ENCODE measurements around the gene LEF1.
"Not testable (repeated sequence)": the region's sequence is repeated elsewhere in the genome, so short reads cannot be mapped to it uniquely, and the experiment has no call there.

LEF1 gene

GRCh38 chr4:108033348-108033747 lies 135.4 kb downstream of the LEF1 start:
- Mint-ChIP-seq H3K36me3 (peaks cover 46% of the 10 kb centered on the region), H3K4me1 (peaks cover 92% of the 10 kb centered on the region), H3K27ac (no peak overlapping the region), H3K27me3 (no peaks in the 10 kb centered on the region), H3K4me3 (no peak overlapping the region), H3K9me3 (peaks cover 4% of the 10 kb centered on the region)
- CTCF ChIA-PET = interaction anchor here (1.2 to 4.3 kb wide), 6 partner anchors 12 to 539 kb away, joined by 3 to 18 read pairs (median 4); no protein-coding TSS in a partner anchor
- no peak for DNase-seq

GRCh38 chr4:108031427-108032083 lies 137.2 kb downstream of the LEF1 start:
- H3K4me1 Mint-ChIP-seq = peaks cover 85% of the 10 kb centered on the region
- H3K36me3 Mint-ChIP-seq = peaks cover 57% of the 10 kb centered on the region
- CTCF ChIA-PET = interaction anchor here (0.6 to 5.5 kb wide), 20 partner anchors 12 to 540 kb away, joined by 3 to 55 read pairs (median 8); no protein-coding TSS in a partner anchor
- no peak overlapping the region for H3K4me3 Mint-ChIP-seq
- no peaks in the 10 kb centered on the region for H3K27me3 Mint-ChIP-seq
- H3K9me3 Mint-ChIP-seq = peaks cover 4% of the 10 kb centered on the region
- no peak overlapping the region for H3K27ac Mint-ChIP-seq
- no peak for DNase-seq

GRCh38 chr4:108030332-108030731 lies 138.4 kb downstream of the LEF1 start:
- H3K4me3 Mint-ChIP-seq = no peak overlapping the region
- peak; percentile 86 for DNase-seq
- peaks cover 4% of the 10 kb centered on the region for H3K9me3 Mint-ChIP-seq
- CTCF ChIA-PET = interaction anchor here (0.7 to 5.5 kb wide), 46 partner anchors 10 to 607 kb away, joined by 3 to 55 read pairs (median 5); no protein-coding TSS in a partner anchor
- H3K4me1 Mint-ChIP-seq = peaks cover 77% of the 10 kb centered on the region
- H3K27me3 Mint-ChIP-seq = no peaks in the 10 kb centered on the region
- peak overlapping the region; percentile 83 for H3K27ac Mint-ChIP-seq
- peaks cover 58% of the 10 kb centered on the region for H3K36me3 Mint-ChIP-seq

DNA sequence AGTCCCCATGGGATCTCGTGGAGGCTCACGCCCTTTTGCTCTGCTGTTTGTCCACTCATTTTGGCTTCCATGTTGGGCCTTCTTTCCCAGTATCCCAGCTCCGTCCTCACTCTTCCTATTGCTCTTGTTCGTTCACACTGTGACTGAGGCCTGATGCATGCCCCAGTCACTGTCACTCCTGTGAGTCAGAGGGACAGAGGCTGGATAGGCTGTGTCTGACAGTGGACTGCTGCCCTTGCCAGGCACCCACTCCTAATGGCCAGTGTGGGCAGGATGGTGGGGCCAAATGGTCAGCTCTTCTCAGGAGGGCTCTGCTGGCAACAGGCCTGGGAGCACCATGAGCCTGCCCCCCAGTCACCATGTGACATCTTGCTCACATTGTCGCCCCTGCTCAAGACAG lies 139.0 kb downstream of the LEF1 start:
- CTCF ChIA-PET = interaction anchor here (0.8 to 5.5 kb wide), 43 partner anchors 10 to 608 kb away, joined by 3 to 55 read pairs (median 6); no protein-coding TSS in a partner anchor
- H3K4me3 Mint-ChIP-seq = no peak overlapping the region
- H3K27ac Mint-ChIP-seq = peak overlapping the region; percentile 83
- no peak for DNase-seq
- peaks cover 58% of the 10 kb centered on the region for H3K36me3 Mint-ChIP-seq
- peaks cover 4% of the 10 kb centered on the region for H3K9me3 Mint-ChIP-seq
- H3K27me3 Mint-ChIP-seq = no peaks in the 10 kb centered on the region
- peaks cover 71% of the 10 kb centered on the region for H3K4me1 Mint-ChIP-seq

GRCh38 chr4:108029016-108029720 lies 139.6 kb downstream of the LEF1 start:
- H3K4me3 Mint-ChIP-seq = peak overlapping the region; percentile 6
- H3K36me3 Mint-ChIP-seq = peaks cover 58% of the 10 kb centered on the region
- CTCF ChIA-PET = interaction anchor here (1.0 to 5.5 kb wide), 19 partner anchors 9 to 553 kb away, joined by 3 to 55 read pairs (median 8); no protein-coding TSS in a partner anchor
- peaks cover 65% of the 10 kb centered on the region for H3K4me1 Mint-ChIP-seq
- peak overlapping the region; percentile 83 for H3K27ac Mint-ChIP-seq
- H3K9me3 Mint-ChIP-seq = peaks cover 4% of the 10 kb centered on the region
- DNase-seq = peak; percentile 68
- no peaks in the 10 kb centered on the region for H3K27me3 Mint-ChIP-seq

- Mint-ChIP-seq H3K4me1 (peaks cover 33% of the 10 kb centered on the region), H3K9me3 (no peaks in the 10 kb centered on the region), H3K36me3 (peaks cover 55% of the 10 kb centered on the region), H3K27ac (no peak overlapping the region), H3K27me3 (no peaks in the 10 kb centered on the region), H3K4me3 (no peak overlapping the region)
- DNase-seq = no peak
- CTCF ChIA-PET = interaction anchor here (0.9 kb wide), 1 partner anchor 547 kb away, joined by 3 read pairs; no protein-coding TSS in a partner anchor
Observed at GRCh38 chr4:108024878-108025165, 143.9 kb downstream of the LEF1 start.

GRCh38 chr4:108024085-108024877 lies 144.5 kb downstream of the LEF1 start:
- peaks cover 59% of the 10 kb centered on the region for H3K36me3 Mint-ChIP-seq
- no peaks in the 10 kb centered on the region for H3K27me3 Mint-ChIP-seq
- CTCF ChIA-PET = no interaction called here
- no peak for DNase-seq
- H3K9me3 Mint-ChIP-seq = no peaks in the 10 kb centered on the region
- peaks cover 32% of the 10 kb centered on the region for H3K4me1 Mint-ChIP-seq
- no peak overlapping the region for H3K27ac Mint-ChIP-seq
- H3K4me3 Mint-ChIP-seq = no peak overlapping the region

- H3K36me3 Mint-ChIP-seq = peaks cover 42% of the 10 kb centered on the region
- no peak for DNase-seq
- H3K9me3 Mint-ChIP-seq = no peaks in the 10 kb centered on the region
- H3K27me3 Mint-ChIP-seq = no peaks in the 10 kb centered on the region
- H3K4me1 Mint-ChIP-seq = peaks cover 21% of the 10 kb centered on the region
- H3K4me3 Mint-ChIP-seq = no peak overlapping the region
- CTCF ChIA-PET = interaction anchor here (0.7 to 3.7 kb wide), 22 partner anchors 10 to 813 kb away, joined by 3 to 50 read pairs (median 4); no protein-coding TSS in a partner anchor
- H3K27ac Mint-ChIP-seq = no peak overlapping the region
Observed at GRCh38 chr4:108018884-108019187, 149.9 kb downstream of the LEF1 start.

- H3K4me3 Mint-ChIP-seq = no peak overlapping the region
- H3K27me3 Mint-ChIP-seq = no peaks in the 10 kb centered on the region
- peaks cover 23% of the 10 kb centered on the region for H3K4me1 Mint-ChIP-seq
- DNase-seq = peak; percentile 91
- H3K36me3 Mint-ChIP-seq = peaks cover 39% of the 10 kb centered on the region
- peak overlapping the region; percentile 66 for H3K27ac Mint-ChIP-seq
- H3K9me3 Mint-ChIP-seq = no peaks in the 10 kb centered on the region
- CTCF ChIA-PET = interaction anchor here (0.5 to 3.7 kb wide), 23 partner anchors 11 to 814 kb away, joined by 3 to 50 read pairs (median 4); no protein-coding TSS in a partner anchor
Observed at GRCh38 chr4:108018040-108018883, 150.5 kb downstream of the LEF1 start.

DNA sequence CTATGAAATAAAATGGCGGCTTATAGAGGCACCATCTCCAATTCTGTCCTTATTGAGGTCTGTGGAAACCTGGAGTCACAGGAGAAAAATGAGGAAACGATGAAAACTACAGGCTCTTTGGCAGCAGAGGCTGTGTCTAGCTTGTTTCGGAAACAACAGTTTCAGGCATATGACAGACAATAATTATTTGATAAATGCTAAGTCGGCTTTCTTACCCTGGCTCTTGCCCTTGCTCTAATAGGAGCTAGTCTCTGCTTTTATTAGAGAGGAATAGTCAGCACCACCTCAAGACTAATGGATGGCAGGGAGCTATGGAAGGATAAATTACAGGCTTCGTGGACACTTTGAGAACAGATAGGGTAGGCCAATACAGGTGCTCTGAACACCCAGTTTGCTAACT lies 154.8 kb downstream of the LEF1 start:
- Mint-ChIP-seq H3K27ac (no peak overlapping the region), H3K27me3 (no peaks in the 10 kb centered on the region), H3K36me3 (peaks cover 40% of the 10 kb centered on the region), H3K9me3 (no peaks in the 10 kb centered on the region), H3K4me3 (no peak overlapping the region), H3K4me1 (peaks cover 15% of the 10 kb centered on the region)
- CTCF ChIA-PET = interaction anchor here (0.6 to 1.9 kb wide), 2 partner anchors 16 to 44 kb away, joined by 3 to 8 read pairs; no protein-coding TSS in a partner anchor
- DNase-seq = no peak

- Mint-ChIP-seq H3K27me3 (no peaks in the 10 kb centered on the region), H3K9me3 (no peaks in the 10 kb centered on the region), H3K27ac (no peak overlapping the region), H3K4me1 (peaks cover 9% of the 10 kb centered on the region), H3K4me3 (no peak overlapping the region), H3K36me3 (peaks cover 36% of the 10 kb centered on the region)
- DNase-seq = no peak
- CTCF ChIA-PET = interaction anchor here (0.8 to 1.9 kb wide), 2 partner anchors 13 to 16 kb away, joined by 3 to 8 read pairs; no protein-coding TSS in a partner anchor
Observed at GRCh38 chr4:108013327-108013726, 155.4 kb downstream of the LEF1 start.

- H3K9me3 Mint-ChIP-seq, H3K27me3 Mint-ChIP-seq, H3K4me1 Mint-ChIP-seq, CTCF ChIA-PET, H3K27ac Mint-ChIP-seq, H3K4me3 Mint-ChIP-seq, DNase-seq: not testable (repeated sequence)
- peaks cover 36% of the 10 kb centered on the region for H3K36me3 Mint-ChIP-seq
Observed at GRCh38 chr4:108012382-108012781, 156.3 kb downstream of the LEF1 start.

DNA sequence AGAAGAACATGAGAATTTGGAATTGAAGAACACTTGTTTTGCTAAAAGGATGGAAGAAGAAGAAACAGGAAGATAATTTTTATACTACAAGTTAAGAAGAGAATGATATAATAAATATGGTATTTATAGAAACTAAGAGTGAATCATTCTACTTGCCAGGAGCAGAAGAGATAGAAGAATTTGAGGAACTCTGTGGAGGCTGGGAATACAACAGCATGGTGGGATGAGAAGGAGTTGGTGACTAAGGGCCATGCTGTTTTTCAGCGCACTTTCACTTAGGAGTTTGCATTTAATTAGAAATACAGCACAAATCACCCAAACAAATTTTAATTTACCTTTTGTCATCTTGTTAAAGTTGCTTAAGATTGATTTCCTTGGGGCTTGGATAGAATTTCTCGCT lies 158.6 kb downstream of the LEF1 start:
- Mint-ChIP-seq H3K4me1 (peaks cover 7% of the 10 kb centered on the region), H3K27ac (no peak overlapping the region), H3K27me3 (no peaks in the 10 kb centered on the region), H3K9me3 (no peaks in the 10 kb centered on the region), H3K36me3 (peaks cover 30% of the 10 kb centered on the region), H3K4me3 (no peak overlapping the region)
- no peak for DNase-seq
- CTCF ChIA-PET = no interaction called here
